Ascending aorta (tissue), 2 donors: ENCODE data around the gene C1orf52. TPM values are rescaled to one million over a fixed set of nuclear protein-coding genes. Genes with fewer than 3 reads are reported as not detected.

Source experiments
- DNase-seq, 2 donors: peaks; one replicate each; pipeline ENCODE4 v3.0.0-alpha.2; 2019; ENCODE audit warnings: low spot score in 2 of 2
- H3K27ac ChIP-seq, 2 donors: fragments of 200-600 bp; sonication (generic); one replicate each; pipeline ENCODE4 v1.5.1; 2016 to 2017; ENCODE audit warnings: mild to moderate bottlenecking in 1 of 2
- H3K27me3 ChIP-seq: fragments of 200-600 bp; sonication (generic); one replicate; pipeline ENCODE4 v1.5.1; 2017
- H3K36me3 ChIP-seq, 2 donors: fragments of 200-600 bp; sonication (generic); one replicate each; pipeline ENCODE4 v1.5.1; 2016
- H3K4me1 ChIP-seq, 2 donors: fragments of 200-600 bp; sonication (generic); one replicate each; pipeline ENCODE4 v1.5.1; 2016 to 2017; ENCODE audit warnings: mild to moderate bottlenecking in 1 of 2
- H3K4me3 ChIP-seq, 2 donors: fragments of 200-600 bp; sonication (generic); one replicate each; pipeline ENCODE4 v1.5.1; 2016 to 2017; ENCODE audit warnings: mild to moderate bottlenecking in 1 of 2
- H3K9me3 ChIP-seq, 2 donors: fragments of 200-600 bp; sonication (generic); one replicate each; pipeline ENCODE4 v1.5.1; 2016
- intact Hi-C: fragments of 100-400 bp; cut with DNase I; formaldehyde crosslinking; loops from one replicate; pipeline ENCODE4 v1.15.1; 2023
- total RNA-seq: library from RNA; depleted of rRNA; stranded (reverse); fragments of >200 nt; gene quantifications from one replicate; pipeline ENCODE4 v1.1.0, GENCODE V29; 2016
- TF ChIP-seq, protein P1 (sequence below), 3 experiments: fragments of 200-600 bp in 2 of 3; fragments of 450-650 bp in 1 of 3; sonication (generic) in 2 of 3; IDR thresholded peaks; one replicate each; pipeline ENCODE4 v1.5.1; 2016 to 2019; ENCODE audit warnings: antibody characterized with exemption in 3 of 3, mild to moderate bottlenecking in 1 of 3, moderate library complexity in 1 of 3

The C1orf52 gene
- total RNA-seq, 1 donor from 2014 or later, result 2.3 TPM

- no peak overlapping the region for H3K4me3 ChIP-seq
- peaks cover 8 to 17% of the 10 kb centered on the region in 2 donors for H3K4me1 ChIP-seq
- DNase-seq, result no peak
- no peak overlapping the region for H3K27ac ChIP-seq
- no peaks in the 10 kb centered on the region for H3K27me3 ChIP-seq
- TF ChIP-seq, protein P1, sequence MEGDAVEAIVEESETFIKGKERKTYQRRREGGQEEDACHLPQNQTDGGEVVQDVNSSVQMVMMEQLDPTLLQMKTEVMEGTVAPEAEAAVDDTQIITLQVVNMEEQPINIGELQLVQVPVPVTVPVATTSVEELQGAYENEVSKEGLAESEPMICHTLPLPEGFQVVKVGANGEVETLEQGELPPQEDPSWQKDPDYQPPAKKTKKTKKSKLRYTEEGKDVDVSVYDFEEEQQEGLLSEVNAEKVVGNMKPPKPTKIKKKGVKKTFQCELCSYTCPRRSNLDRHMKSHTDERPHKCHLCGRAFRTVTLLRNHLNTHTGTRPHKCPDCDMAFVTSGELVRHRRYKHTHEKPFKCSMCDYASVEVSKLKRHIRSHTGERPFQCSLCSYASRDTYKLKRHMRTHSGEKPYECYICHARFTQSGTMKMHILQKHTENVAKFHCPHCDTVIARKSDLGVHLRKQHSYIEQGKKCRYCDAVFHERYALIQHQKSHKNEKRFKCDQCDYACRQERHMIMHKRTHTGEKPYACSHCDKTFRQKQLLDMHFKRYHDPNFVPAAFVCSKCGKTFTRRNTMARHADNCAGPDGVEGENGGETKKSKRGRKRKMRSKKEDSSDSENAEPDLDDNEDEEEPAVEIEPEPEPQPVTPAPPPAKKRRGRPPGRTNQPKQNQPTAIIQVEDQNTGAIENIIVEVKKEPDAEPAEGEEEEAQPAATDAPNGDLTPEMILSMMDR (IDR thresholded peaks at IDR 0.05), result no peak
- intact Hi-C loops, result loop anchor here (10.0 kb wide), 2 partner anchors 769 to 1641 kb away; partner anchors contain the start of genes GNG5, HS2ST1, SELENOF and SPATA1
- H3K9me3 ChIP-seq, result no peaks in the 10 kb centered on the region
- peaks cover 16 to 25% of the 10 kb centered on the region in 2 donors for H3K36me3 ChIP-seq
These were observed 13.9 kb upstream of the C1orf52 start for GRCh38 chr1:85273397-85273796.

- H3K36me3 ChIP-seq, result peaks cover 35 to 59% of the 10 kb centered on the region in 2 donors
- no peak for DNase-seq
- intact Hi-C loops, result no loop called here
- no peaks in the 10 kb centered on the region for H3K27me3 ChIP-seq
- TF ChIP-seq, protein P1 (IDR thresholded peaks at IDR 0.05), result no peak
- H3K4me3 ChIP-seq, result no peak overlapping the region
- H3K9me3 ChIP-seq, result no peaks in the 10 kb centered on the region
- H3K27ac ChIP-seq, result no peak overlapping the region
- peaks cover 0 to 5% of the 10 kb centered on the region in 2 donors for H3K4me1 ChIP-seq
These were observed 9.5 kb upstream of the C1orf52 start for GRCh38 chr1:85268801-85269585.

- Histone ChIP-seq H3K4me3 (no peak overlapping the region), H3K4me1 (peaks cover 0 to 2% of the 10 kb centered on the region in 2 donors), H3K9me3 (no peaks in the 10 kb centered on the region), H3K27ac (no peak overlapping the region), H3K36me3 (peaks cover 35 to 59% of the 10 kb centered on the region in 2 donors), H3K27me3 (no peaks in the 10 kb centered on the region)
- TF ChIP-seq, protein P1 (IDR thresholded peaks at IDR 0.05), result no peak
- intact Hi-C loops, result no loop called here
- DNase-seq, result no peak
These were observed 7.9 kb upstream of the C1orf52 start for GRCh38 chr1:85267313-85267712.

- TF ChIP-seq, protein P1 (IDR thresholded peaks at IDR 0.05), result no peak
- DNase-seq, result no peak
- Histone ChIP-seq H3K36me3 (peaks cover 22 to 42% of the 10 kb centered on the region in 2 donors), H3K27ac (no peak overlapping the region), H3K9me3 (no peaks in the 10 kb centered on the region), H3K27me3 (no peaks in the 10 kb centered on the region), H3K4me3 (no peak overlapping the region), H3K4me1 (peaks cover 0 to 7% of the 10 kb centered on the region in 2 donors)
- intact Hi-C loops, result no loop called here
These were observed 4.7 kb upstream of the C1orf52 start for GRCh38 chr1:85264150-85264549.

GRCh38 chr1:85262985-85263384, 3.5 kb upstream of the C1orf52 start:
- H3K27me3 ChIP-seq, result no peaks in the 10 kb centered on the region
- intact Hi-C loops, result no loop called here
- peaks cover 16 to 32% of the 10 kb centered on the region in 2 donors for H3K36me3 ChIP-seq
- TF ChIP-seq, protein P1 (IDR thresholded peaks at IDR 0.05), result no peak
- no peaks in the 10 kb centered on the region for H3K9me3 ChIP-seq
- H3K27ac ChIP-seq, result no peak overlapping the region
- H3K4me3 ChIP-seq, result no peak overlapping the region
- no peak for DNase-seq
- H3K4me1 ChIP-seq, result peaks cover 2 to 12% of the 10 kb centered on the region in 2 donors
